RWPE1 (cell line): Measurements from ENCODE around the gene PDE4D.
"Not testable (repeated sequence)": the region's sequence is repeated elsewhere in the genome, so short reads cannot be mapped to it uniquely, and the experiment has no call there.

Experiments used
- CTCF ChIA-PET: fragments of 350-600 bp; sonication (Branson Sonifier 250); formaldehyde crosslinking; extraction: SDS; loops from one replicate; lab custom pipeline; 2021; lab: Yijun Ruan, JAX
- POLR2A ChIA-PET: fragments of 400-600 bp; formaldehyde crosslinking; extraction: SDS; loops from one replicate; lab custom pipeline; 2020; ENCODE audit warnings: antibody characterized with exemption; ENCODE audit not compliant: low non-redundant PET; lab: Yijun Ruan, JAX
- DNase-seq: peaks from one replicate; pipeline ENCODE4 v3.0.0; 2012; ENCODE audit warnings: low spot score
- H3K27ac ChIP-seq: fragments of 450-650 bp; 2 replicates; pipeline ENCODE4 v1.5.1; 2017
- TF ChIP-seq, protein P1 (sequence below): fragments of 450-650 bp; conservative IDR thresholded peaks from 2 replicates; pipeline ENCODE4 v1.5.1; 2017; ENCODE audit warnings: low read depth, mild to moderate bottlenecking

The PDE4D gene

DNA sequence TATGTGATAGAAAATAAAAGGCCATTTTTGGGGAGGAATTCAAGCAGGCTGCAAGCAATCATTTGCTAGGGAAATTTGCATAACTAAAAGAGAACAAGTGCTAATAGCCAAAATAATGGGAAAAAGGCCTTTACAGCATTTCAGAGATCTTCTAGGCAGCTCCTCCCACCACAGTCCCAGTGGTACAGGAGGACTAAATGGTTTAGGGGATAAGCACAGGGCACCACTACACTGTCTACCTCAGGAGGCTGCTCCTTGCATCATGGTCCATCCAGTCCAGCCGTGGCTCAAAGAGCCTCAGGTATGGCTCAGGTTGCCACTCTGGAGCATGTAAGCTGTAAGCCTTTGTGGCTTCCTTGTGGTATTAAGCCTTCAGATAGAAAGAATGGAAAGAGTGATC, 485.6 kb downstream of the PDE4D start:
- DNase-seq, result no peak
- no peak overlapping the region for H3K27ac ChIP-seq
- TF ChIP-seq, protein P1, sequence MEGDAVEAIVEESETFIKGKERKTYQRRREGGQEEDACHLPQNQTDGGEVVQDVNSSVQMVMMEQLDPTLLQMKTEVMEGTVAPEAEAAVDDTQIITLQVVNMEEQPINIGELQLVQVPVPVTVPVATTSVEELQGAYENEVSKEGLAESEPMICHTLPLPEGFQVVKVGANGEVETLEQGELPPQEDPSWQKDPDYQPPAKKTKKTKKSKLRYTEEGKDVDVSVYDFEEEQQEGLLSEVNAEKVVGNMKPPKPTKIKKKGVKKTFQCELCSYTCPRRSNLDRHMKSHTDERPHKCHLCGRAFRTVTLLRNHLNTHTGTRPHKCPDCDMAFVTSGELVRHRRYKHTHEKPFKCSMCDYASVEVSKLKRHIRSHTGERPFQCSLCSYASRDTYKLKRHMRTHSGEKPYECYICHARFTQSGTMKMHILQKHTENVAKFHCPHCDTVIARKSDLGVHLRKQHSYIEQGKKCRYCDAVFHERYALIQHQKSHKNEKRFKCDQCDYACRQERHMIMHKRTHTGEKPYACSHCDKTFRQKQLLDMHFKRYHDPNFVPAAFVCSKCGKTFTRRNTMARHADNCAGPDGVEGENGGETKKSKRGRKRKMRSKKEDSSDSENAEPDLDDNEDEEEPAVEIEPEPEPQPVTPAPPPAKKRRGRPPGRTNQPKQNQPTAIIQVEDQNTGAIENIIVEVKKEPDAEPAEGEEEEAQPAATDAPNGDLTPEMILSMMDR, result no peak
- POLR2A ChIA-PET, result no interaction called here
- CTCF ChIA-PET, result no interaction called here

DNA sequence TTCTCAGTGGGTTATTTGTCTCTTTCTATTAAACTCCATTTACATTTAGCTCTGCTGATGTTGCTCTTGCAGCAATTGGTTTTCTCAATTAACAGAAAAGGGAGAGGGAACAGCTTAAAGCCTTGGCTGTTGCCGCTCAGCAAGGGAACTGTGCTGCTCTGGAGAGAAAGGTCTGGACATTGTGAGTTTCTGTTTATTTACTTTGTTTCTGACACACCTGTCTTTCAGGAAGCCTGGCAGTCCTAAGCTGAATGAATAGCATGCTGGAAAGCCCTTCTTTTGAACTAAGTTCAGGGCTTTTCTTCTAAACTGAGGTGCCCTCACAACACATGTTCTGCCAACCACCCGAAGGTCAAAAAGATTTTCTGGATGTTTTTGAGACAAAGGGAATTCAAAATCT, 491.9 kb downstream of the PDE4D start:
- TF ChIP-seq, protein P1, result no peak
- ChIA-PET CTCF (interaction anchor here (0.6 to 1.1 kb wide), 3 partner anchors 22 to 409 kb away, joined by 3 to 7 read pairs (median 4); no protein-coding TSS in a partner anchor), POLR2A (no interaction called here)
- H3K27ac ChIP-seq, result no peak overlapping the region
- DNase-seq, result no peak

DNA sequence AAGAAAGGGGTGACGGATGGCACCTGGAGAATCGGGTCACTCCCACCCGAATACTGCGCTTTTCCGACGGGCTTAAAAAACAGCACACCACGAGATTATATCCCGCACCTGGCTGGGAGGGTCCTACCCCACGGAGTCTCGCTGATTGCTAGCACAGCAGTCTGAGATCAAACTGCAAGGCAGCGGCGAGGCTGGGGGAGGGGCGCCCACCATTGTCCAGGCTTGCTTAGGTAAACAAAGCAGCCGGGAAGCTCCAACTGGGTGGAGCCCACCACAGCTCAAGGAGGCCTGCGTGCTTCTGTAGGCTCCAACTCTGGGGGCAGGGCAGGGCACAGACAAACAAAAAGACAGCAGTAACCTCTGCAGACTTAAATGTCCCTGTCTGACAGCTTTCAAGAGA, 498.6 kb downstream of the PDE4D start:
- DNase-seq, CTCF ChIA-PET, POLR2A ChIA-PET, H3K27ac ChIP-seq: not testable (repeated sequence)

DNA sequence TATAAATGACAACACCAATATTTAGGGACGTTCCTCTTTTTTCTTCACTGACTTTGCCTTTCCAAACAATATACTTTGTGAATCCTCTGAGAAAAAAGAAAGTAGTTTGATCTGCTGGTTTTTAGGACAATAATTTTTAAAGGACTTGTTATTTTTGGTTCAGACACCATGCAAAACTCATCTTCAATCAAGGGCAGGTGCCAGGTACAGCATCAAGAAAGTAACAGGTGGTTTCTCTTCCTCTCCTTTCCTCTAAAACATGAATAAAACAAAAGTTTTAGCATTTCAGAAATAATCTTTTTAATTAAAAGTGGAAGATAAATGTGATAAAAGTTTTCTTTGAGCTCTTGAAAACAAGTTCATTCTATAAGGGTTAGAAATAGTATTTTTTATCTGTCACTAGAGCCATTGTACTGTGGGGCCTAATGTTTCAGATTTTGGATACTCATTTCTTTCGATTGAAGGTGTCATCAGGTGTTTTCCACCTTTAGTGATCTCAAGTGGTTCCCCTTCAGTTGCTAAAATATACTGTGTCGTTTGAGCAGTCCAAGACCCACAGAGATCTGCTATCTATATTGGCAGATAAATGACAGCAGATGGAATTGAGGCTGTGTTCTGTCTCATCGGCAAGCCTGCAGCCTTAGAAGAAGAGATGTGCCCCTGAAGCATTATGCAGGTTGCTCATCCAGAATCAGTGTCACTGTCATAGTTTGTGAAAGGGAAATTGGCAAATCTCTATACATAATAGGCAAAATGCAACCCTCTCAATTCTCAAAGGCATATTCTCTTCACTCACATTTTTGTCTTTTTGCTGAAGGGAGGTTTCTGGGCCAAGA, 499.7 kb downstream of the PDE4D start:
- H3K27ac ChIP-seq, result no peak overlapping the region
- ChIA-PET CTCF (no interaction called here), POLR2A (no interaction called here)
- no peak for DNase-seq
- TF ChIP-seq, protein P1, result no peak

DNA sequence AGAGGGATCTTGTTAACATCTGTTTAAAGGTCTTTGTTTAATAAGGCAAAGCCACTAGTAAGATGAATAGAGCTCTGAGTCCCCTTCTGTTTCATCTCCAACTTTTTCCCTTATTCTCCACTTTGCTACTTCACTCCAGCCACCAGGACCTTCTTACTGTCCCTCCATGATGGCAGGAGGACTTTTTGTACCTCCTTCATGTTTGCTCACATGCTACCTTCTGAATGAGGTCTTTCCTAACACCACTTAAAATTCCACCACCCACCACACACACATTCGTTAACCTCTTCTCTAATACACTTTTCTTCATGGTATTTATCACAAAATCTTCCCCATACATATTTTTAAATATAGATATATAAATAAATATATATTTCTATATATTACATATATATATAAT, 501.9 kb downstream of the PDE4D start:
- no peak for DNase-seq
- H3K27ac ChIP-seq, result no peak overlapping the region
- POLR2A ChIA-PET, result no interaction called here
- CTCF ChIA-PET, result interaction anchor here (1.4 kb wide), 1 partner anchor 273 kb away, joined by 3 read pairs; no protein-coding TSS in a partner anchor
- TF ChIP-seq, protein P1, result no peak

DNA sequence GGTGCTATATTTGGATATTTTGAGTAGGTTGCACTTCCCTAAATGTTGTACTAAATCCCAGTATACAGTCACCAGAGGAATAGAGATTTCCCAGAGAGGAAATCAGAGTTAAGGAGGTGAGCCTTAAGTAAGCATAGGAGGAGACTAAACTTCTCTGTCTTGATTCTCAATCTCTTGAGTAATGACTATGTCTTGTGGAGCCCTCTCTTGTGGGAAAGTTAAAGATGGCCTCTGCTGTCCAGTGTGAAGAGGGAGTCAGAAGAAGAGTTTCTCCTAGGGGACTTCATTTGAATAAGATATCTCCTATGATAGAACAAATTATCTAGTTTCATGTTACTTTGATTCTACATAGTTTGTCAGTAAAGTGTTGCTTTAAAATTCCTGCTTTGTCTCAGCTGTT, 502.5 kb downstream of the PDE4D start:
- TF ChIP-seq, protein P1, result no peak
- CTCF ChIA-PET, result interaction anchor here (0.6 to 1.5 kb wide), 6 partner anchors 262 to 409 kb away, joined by 3 to 8 read pairs (median 4); no protein-coding TSS in a partner anchor
- POLR2A ChIA-PET, result no interaction called here
- no peak overlapping the region for H3K27ac ChIP-seq
- DNase-seq, result no peak

DNA sequence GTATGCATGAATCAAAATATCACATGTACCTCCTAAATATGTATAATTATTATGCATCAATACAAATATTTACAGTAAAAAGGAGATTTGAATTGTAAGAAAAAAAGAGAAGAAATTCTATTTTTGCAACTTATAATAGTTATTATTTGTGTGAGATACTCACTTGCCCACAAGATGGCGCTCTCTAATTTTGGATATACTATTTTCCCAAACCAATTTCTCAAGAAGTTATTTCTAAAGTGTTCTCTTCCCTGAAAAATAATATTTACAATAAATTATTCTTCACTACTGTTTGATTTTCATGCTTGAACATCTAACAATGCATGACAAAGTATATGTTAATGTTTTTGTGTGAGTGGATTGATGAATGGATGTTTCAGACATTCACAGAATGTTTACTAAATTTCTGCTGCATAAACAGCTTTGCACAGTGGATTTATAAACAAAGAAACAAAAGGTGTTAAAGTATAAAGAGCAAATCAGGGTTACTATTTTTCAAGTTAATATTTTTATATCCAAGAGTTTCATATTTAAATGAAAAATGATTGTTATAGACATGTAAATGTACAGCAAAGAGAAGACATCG, 503.4 kb downstream of the PDE4D start:
- no peak for DNase-seq
- TF ChIP-seq, protein P1, result peak; percentile 84
- H3K27ac ChIP-seq, result no peak overlapping the region
- CTCF ChIA-PET, result interaction anchor here (0.6 to 1.7 kb wide), 12 partner anchors 9 to 888 kb away, joined by 3 to 8 read pairs (median 4); no protein-coding TSS in a partner anchor
- POLR2A ChIA-PET, result no interaction called here
